WTC11 (cell line): Measurements from ENCODE around the gene SYCE1. TPM values are rescaled to one million over a fixed set of nuclear protein-coding genes. Genes with fewer than 3 reads are reported as not detected.

Source experiments
- ATAC-seq: fragments of 200-7000 bp; cut with Tn5 transposase; 2 replicates; pipeline ENCODE4 v1.10.0; 2021; ENCODE audit warnings: mild to moderate bottlenecking, moderate library complexity
- CTCF ChIA-PET: fragments of 300-600 bp; sonication (Branson Sonifier 250); formaldehyde crosslinking; loops from one replicate; lab custom pipeline; 2021; ENCODE audit warnings: antibody characterized with exemption; lab: Charles Lee
- POLR2A ChIA-PET: fragments of 350-600 bp; sonication (Branson Sonifier 250); formaldehyde crosslinking; loops from one replicate; lab custom pipeline; 2021; ENCODE audit warnings: antibody characterized with exemption; lab: Charles Lee
- DNase-seq: peaks from one replicate; pipeline ENCODE4 v3.0.0; 2021; ENCODE audit warnings: low spot score
- H3K27ac Mint-ChIP-seq: 2 replicates; pipeline ENCODE4 v1.8.0; 2021; ENCODE audit warnings: mixed read lengths
- H3K27me3 Mint-ChIP-seq: 2 replicates; pipeline ENCODE4 v1.8.0; 2021; ENCODE audit warnings: low read depth, mild to moderate bottlenecking, moderate library complexity, mixed read lengths
- H3K36me3 Mint-ChIP-seq: 2 replicates; pipeline ENCODE4 v1.8.0; 2021; ENCODE audit warnings: mixed read lengths
- H3K4me1 Mint-ChIP-seq: 2 replicates; pipeline ENCODE4 v1.8.0; 2022; ENCODE audit warnings: mixed read lengths
- H3K4me3 Mint-ChIP-seq: 2 replicates; pipeline ENCODE4 v1.8.0; 2021; ENCODE audit warnings: mild to moderate bottlenecking, moderate library complexity, mixed read lengths
- H3K9me3 Mint-ChIP-seq: 2 replicates; pipeline ENCODE4 v1.8.0; 2021; ENCODE audit warnings: mixed read lengths
- CREB1 ChIP-seq: sonication (generic); formaldehyde crosslinking; IDR thresholded peaks from 2 replicates; pipeline ENCODE4 v1.8.0; 2023; ENCODE audit warnings: mild to moderate bottlenecking, missing genetic modification reagents
- CTCF ChIP-seq: fragments of 200-600 bp; IDR thresholded peaks from 2 replicates; pipeline ENCODE4 v1.8.0; 2022; ENCODE audit warnings: antibody characterized with exemption
- E2F1 ChIP-seq: sonication (generic); formaldehyde crosslinking; IDR thresholded peaks from 2 replicates; pipeline ENCODE4 v1.8.0; 2022; ENCODE audit warnings: mild to moderate bottlenecking, missing genetic modification reagents
- ELF4 ChIP-seq: sonication (generic); formaldehyde crosslinking; IDR thresholded peaks from 2 replicates; pipeline ENCODE4 v1.8.1; 2022; ENCODE audit warnings: low read depth, mild to moderate bottlenecking, moderate library complexity, missing genetic modification reagents
- ESRRA ChIP-seq: sonication (generic); formaldehyde crosslinking; IDR thresholded peaks from 2 replicates; pipeline ENCODE4 v1.8.1; 2022; ENCODE audit warnings: mild to moderate bottlenecking, missing genetic modification reagents, borderline replicate concordance
- FOXJ3 ChIP-seq: sonication (generic); formaldehyde crosslinking; IDR thresholded peaks from 2 replicates; pipeline ENCODE4 v1.9.0; 2021; ENCODE audit warnings: missing genetic modification reagents, mild to moderate bottlenecking, borderline replicate concordance
- HMGXB4 ChIP-seq: sonication (generic); formaldehyde crosslinking; IDR thresholded peaks from 2 replicates; pipeline ENCODE4 v1.8.1; 2023; ENCODE audit warnings: mild to moderate bottlenecking, moderate library complexity, missing genetic modification reagents
- MXD4 ChIP-seq: fragments of 250-450 bp; sonication (Bioruptor Pico); IDR thresholded peaks from 2 replicates; pipeline ENCODE4 v1.8.0; 2021; ENCODE audit warnings: mild to moderate bottlenecking, moderate library complexity, borderline replicate concordance
- MYBL2 ChIP-seq: sonication (generic); formaldehyde crosslinking; IDR thresholded peaks from 2 replicates; pipeline ENCODE4 v1.8.1; 2023; ENCODE audit warnings: mild to moderate bottlenecking, moderate library complexity, missing genetic modification reagents
- PREB ChIP-seq: sonication (generic); formaldehyde crosslinking; IDR thresholded peaks from 2 replicates; pipeline ENCODE4 v1.8.1; 2022; ENCODE audit warnings: mild to moderate bottlenecking, missing genetic modification reagents, moderate library complexity, borderline replicate concordance
- RORB ChIP-seq: fragments of 250-450 bp; sonication (Bioruptor Pico); IDR thresholded peaks from 2 replicates; pipeline ENCODE4 v1.9.0; 2021; ENCODE audit warnings: mild to moderate bottlenecking
- TEAD4 ChIP-seq: sonication (generic); formaldehyde crosslinking; IDR thresholded peaks from 2 replicates; pipeline ENCODE4 v1.8.0; 2022; ENCODE audit warnings: mild to moderate bottlenecking, missing genetic modification reagents
- ZNF425 ChIP-seq: fragments of 250-450 bp; sonication (Bioruptor Pico); conservative IDR thresholded peaks from 2 replicates; pipeline ENCODE4 v1.9.0; 2021; ENCODE audit warnings: mild to moderate bottlenecking
- ZNF532 ChIP-seq: fragments of 250-450 bp; sonication (Bioruptor Pico); IDR thresholded peaks from 2 replicates; pipeline ENCODE4 v1.9.0; 2021; ENCODE audit warnings: mild to moderate bottlenecking, borderline replicate concordance
- total RNA-seq: library from RNA; stranded (reverse); gene quantifications from 3 replicates; pipeline ENCODE4 v1.2.3, GENCODE V29; 2021
- TF ChIP-seq, protein P1 (sequence below): fragments of 250-450 bp; sonication (Bioruptor Pico); IDR thresholded peaks from 2 replicates; pipeline ENCODE4 v2.1.2; 2022; ENCODE audit warnings: mild to moderate bottlenecking, moderate library complexity
- TF ChIP-seq, protein P2 (sequence below): sonication (generic); formaldehyde crosslinking; IDR thresholded peaks from 2 replicates; pipeline ENCODE4 v1.8.1; 2022; ENCODE audit warnings: low read depth, mild to moderate bottlenecking, moderate library complexity, missing genetic modification reagents, borderline replicate concordance
- TF ChIP-seq, protein P3 (sequence below): sonication (generic); formaldehyde crosslinking; IDR thresholded peaks from 2 replicates; pipeline ENCODE4 v1.8.0; 2022; ENCODE audit warnings: mild to moderate bottlenecking, missing genetic modification reagents

SYCE1 gene
- total RNA-seq, 1 experiment from 2014 or later = not detected

- TF ChIP-seq, protein P1, sequence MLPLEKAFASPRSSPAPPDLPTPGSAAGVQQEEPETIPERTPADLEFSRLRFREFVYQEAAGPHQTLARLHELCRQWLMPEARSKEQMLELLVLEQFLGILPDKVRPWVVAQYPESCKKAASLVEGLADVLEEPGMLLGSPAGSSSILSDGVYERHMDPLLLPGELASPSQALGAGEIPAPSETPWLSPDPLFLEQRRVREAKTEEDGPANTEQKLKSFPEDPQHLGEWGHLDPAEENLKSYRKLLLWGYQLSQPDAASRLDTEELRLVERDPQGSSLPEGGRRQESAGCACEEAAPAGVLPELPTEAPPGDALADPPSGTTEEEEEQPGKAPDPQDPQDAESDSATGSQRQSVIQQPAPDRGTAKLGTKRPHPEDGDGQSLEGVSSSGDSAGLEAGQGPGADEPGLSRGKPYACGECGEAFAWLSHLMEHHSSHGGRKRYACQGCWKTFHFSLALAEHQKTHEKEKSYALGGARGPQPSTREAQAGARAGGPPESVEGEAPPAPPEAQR = no peak
- no peak for TF ChIP-seq ZNF425 (CRISPR knock-in tag)
- no peak for TF ChIP-seq ZNF532 (CRISPR knock-in tag)
- no peak for TF ChIP-seq MXD4
- TF ChIP-seq, protein P2, sequence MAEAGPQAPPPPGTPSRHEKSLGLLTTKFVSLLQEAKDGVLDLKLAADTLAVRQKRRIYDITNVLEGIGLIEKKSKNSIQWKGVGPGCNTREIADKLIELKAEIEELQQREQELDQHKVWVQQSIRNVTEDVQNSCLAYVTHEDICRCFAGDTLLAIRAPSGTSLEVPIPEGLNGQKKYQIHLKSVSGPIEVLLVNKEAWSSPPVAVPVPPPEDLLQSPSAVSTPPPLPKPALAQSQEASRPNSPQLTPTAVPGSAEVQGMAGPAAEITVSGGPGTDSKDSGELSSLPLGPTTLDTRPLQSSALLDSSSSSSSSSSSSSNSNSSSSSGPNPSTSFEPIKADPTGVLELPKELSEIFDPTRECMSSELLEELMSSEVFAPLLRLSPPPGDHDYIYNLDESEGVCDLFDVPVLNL = no peak
- TF ChIP-seq RORB (CRISPR knock-in tag) = no peak
- TF ChIP-seq FOXJ3 (CRISPR knock-in tag) = no peak
- no peak for TF ChIP-seq TEAD4
- TF ChIP-seq CREB1 = no peak
- no peak for TF ChIP-seq HMGXB4 (CRISPR knock-in tag)
- TF ChIP-seq PREB (CRISPR knock-in tag) = no peak
- no peak for TF ChIP-seq E2F1 (CRISPR knock-in tag)
- TF ChIP-seq MYBL2 (CRISPR knock-in tag) = no peak
- TF ChIP-seq ELF4 (CRISPR knock-in tag) = no peak
- no peak for TF ChIP-seq ESRRA (CRISPR knock-in tag)
- TF ChIP-seq, protein P3, sequence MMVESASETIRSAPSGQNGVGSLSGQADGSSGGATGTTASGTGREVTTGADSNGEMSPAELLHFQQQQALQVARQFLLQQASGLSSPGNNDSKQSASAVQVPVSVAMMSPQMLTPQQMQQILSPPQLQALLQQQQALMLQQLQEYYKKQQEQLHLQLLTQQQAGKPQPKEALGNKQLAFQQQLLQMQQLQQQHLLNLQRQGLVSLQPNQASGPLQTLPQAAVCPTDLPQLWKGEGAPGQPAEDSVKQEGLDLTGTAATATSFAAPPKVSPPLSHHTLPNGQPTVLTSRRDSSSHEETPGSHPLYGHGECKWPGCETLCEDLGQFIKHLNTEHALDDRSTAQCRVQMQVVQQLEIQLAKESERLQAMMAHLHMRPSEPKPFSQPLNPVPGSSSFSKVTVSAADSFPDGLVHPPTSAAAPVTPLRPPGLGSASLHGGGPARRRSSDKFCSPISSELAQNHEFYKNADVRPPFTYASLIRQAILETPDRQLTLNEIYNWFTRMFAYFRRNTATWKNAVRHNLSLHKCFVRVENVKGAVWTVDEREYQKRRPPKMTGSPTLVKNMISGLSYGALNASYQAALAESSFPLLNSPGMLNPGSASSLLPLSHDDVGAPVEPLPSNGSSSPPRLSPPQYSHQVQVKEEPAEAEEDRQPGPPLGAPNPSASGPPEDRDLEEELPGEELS (CRISPR knock-in tag) = no peak
- TF ChIP-seq CTCF = no peak
- ATAC-seq = no peak
- no peaks in the 10 kb centered on the region for H3K4me1 Mint-ChIP-seq
- DNase-seq = no peak
- ChIA-PET CTCF (no interaction called here), POLR2A (no interaction called here)
- peaks cover 10% of the 10 kb centered on the region for H3K27me3 Mint-ChIP-seq
- peaks cover 77% of the 10 kb centered on the region for H3K9me3 Mint-ChIP-seq
- peaks cover 63% of the 10 kb centered on the region for H3K36me3 Mint-ChIP-seq
- no peak overlapping the region for H3K27ac Mint-ChIP-seq
- no peak overlapping the region for H3K4me3 Mint-ChIP-seq
Observed at GRCh38 chr10:133592716-133593115, 27.3 kb upstream of the SYCE1 start.
